Measurements from ENCODE around the gene AQP1.

The AQP1 gene

DNA sequence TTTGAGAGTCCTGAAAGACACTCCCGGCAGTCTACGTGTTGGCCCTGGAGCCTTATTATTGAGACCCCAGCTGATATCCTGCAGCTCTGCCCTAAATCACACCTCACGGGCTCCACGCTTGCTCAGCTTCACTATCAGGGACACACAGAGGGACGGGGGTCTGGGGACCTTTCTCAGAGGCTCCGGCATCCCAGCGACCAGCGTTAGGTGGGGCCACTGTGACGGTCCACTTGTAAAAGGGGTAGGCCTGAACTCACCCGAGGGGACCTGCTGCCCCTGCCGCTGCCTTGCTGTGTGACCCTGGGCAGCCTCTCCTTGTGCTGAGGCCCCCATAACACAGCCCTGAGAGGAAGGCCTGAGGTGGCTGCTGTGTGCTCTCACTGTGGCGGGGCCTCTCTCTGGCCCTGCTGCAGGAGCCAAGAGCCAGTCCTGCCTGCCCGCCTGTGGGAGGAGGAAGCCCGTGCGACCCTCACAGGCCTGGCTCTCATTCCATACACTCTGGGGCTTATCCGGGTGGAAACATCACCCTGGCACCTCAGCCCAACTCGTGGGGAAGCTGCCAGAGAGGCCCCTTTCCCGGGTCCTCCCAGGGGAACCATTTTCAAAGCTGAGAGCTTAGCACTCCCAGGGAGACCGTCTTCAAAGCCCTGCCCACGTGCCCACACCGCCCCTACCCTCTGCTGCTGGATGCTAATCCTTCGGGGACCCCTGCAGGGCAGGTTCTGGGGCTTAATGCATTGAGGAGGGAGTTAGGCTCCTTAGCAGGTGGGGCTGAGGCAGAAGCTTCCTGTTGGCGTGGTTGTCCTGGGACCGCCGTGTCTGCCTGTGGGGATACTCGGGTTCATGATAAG, 21.7 kb downstream of the AQP1 start:
- DNase-seq (ENCODE audit: low spot score) (peak; percentile 2), FAIRE-seq (no peak)

GRCh38 chr7:30934225-30934624, 22.6 kb downstream of the AQP1 start:
- FAIRE-seq (no peak), DNase-seq (ENCODE audit: low spot score) (no peak)

DNA sequence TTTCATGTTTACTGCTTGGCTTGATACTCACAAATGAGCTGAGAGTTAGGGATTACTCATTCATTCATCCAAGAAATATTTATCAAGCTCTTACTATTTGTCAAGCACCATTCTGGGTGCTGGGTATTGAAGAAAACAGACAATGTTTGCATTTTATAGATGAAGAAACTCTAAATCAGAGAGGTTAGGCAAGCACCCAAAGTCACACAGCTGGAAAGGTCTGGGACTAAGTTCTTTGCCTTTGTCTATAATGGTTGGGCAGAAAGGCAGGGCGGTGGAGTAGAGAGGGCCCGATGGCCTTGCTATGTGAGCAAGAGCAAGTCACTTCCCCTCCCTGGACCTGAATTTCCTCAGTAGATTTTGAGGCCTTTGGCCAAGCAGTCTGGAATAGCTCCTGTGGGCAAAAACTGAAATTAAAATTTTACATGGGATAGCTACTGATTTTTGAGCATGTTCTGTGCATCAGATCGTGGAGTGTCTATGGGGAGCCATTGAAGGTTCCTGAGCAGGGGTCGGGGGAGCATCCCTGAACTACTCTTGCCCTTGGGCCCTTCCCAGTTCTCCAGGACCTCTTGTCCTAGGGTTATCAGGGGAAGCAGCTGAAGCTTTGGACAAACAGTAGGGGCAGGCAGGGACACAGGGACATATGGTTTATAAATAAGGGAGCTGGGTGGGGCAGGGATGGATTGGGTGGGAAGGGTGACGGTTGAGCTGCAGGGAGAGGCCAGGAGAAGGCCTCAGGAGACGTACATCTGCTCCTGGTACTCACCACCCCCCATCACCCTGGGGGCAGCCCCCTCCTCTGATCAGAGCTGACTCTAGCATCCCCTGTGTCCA, 23.3 kb downstream of the AQP1 start:
- DNase-seq (ENCODE audit: low spot score) (no peak), FAIRE-seq (no peak)

GRCh38 chr7:30935569-30935877, 23.9 kb downstream of the AQP1 start:
- DNase-seq (ENCODE audit: low spot score): no peak
- FAIRE-seq: no peak

GRCh38 chr7:30936650-30937245, 25.1 kb downstream of the AQP1 start:
- peak; percentile 9 for FAIRE-seq
- no peak for DNase-seq (ENCODE audit: low spot score)

GRCh38 chr7:30937416-30937815, 25.8 kb downstream of the AQP1 start:
- peak; percentile 57 for DNase-seq (ENCODE audit: low spot score)
- FAIRE-seq: peak; percentile 35

- peak; percentile 89 for DNase-seq (ENCODE audit: low spot score)
These were observed 27.0 kb downstream of the AQP1 start for GRCh38 chr7:30938435-30939316.

GRCh38 chr7:30941582-30942323, 30.1 kb downstream of the AQP1 start:
- FAIRE-seq (no peak), DNase-seq (ENCODE audit: low spot score) (no peak)

More at GRCh38 chr7:30938435-30939316, 27.0 kb downstream of the AQP1 start:
- FAIRE-seq: peak; percentile 90

DNA sequence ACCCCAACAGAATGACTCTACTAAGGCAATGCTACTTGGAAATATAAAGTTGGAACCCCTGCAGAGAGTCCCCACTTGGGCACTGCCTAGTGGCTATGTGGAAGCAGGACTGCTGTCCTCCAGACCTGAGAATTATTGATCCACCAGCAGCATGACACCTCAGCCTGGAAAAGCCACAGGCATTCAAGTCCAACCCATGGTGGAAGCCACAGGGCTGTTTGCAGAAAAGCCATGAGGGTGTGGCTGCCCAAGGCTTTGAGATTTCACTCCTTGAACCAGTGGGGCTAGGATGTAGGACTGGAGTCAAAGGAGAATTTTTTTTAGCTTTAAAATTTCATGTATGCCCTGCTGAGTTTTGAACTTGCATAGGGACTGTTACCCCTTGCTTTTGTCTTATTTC, 38.5 kb downstream of the AQP1 start:
- FAIRE-seq (no peak), DNase-seq (ENCODE audit: low spot score) (no peak)

- DNase-seq (ENCODE audit: low spot score) (no peak), FAIRE-seq (no peak)
These were observed 43.3 kb downstream of the AQP1 start for GRCh38 chr7:30954914-30955313.

- no peak for DNase-seq (ENCODE audit: low spot score)
- FAIRE-seq: no peak
These were observed 45.1 kb downstream of the AQP1 start for GRCh38 chr7:30956704-30957103.

GRCh38 chr7:30963842-30964241, 52.2 kb downstream of the AQP1 start, which contains the start of gene GHRHR:
Gene GHRHR (plus strand): TSS chr7:30963953. CDS start chr7:30964069, 116 bp downstream.
- peak; percentile 75 for FAIRE-seq
- no peak for DNase-seq (ENCODE audit: low spot score)

GRCh38 chr7:30965372-30965771, 53.7 kb downstream of the AQP1 start:
- FAIRE-seq: no peak
- DNase-seq (ENCODE audit: low spot score): peak; percentile 49

- FAIRE-seq: no peak
- peak; percentile 2 for DNase-seq (ENCODE audit: low spot score)
These were observed 54.2 kb downstream of the AQP1 start for GRCh38 chr7:30965883-30966282.

- no peak for FAIRE-seq
- no peak for DNase-seq (ENCODE audit: low spot score)
These were observed 56.6 kb downstream of the AQP1 start for GRCh38 chr7:30968294-30968693.

DNA sequence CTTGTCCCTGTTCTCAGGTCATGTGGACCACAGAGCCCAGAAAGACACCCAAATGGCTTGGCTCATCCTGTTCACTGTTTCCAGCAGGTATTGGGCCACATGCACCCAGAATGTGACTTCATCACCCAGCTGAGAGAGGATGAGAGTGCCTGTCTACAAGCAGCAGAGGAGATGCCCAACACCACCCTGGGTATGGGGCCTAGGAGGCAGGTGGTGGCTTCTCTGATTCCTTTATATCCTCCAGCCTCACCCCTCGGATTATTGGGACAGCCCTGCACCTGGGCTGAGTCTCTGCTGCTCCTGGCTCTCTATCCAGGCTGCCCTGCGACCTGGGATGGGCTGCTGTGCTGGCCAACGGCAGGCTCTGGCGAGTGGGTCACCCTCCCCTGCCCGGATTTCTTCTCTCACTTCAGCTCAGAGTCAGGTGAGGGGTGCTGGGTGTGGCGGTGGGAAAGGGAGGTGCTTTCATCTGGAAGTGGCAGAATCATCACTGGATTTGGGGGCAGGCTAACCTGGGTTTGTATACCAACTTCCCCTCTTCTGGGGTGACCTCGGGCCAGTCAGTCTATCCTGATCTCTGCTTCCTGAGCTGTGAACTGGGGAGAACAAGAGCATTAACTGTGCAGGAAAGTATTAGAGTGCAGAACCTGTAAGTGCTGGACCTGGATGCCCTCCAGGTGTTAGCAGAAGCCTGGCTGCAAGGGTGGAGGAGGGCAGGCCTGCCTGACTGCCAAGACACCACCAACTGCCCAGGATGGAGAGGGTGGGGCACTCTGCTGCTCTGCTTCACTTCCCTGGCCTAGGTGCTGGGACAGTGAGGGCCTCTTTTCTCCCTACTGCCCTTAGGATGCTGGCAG, 57.3 kb downstream of the AQP1 start:
- FAIRE-seq: peak; percentile 9
- peak; percentile 4 for DNase-seq (ENCODE audit: low spot score)

DNA sequence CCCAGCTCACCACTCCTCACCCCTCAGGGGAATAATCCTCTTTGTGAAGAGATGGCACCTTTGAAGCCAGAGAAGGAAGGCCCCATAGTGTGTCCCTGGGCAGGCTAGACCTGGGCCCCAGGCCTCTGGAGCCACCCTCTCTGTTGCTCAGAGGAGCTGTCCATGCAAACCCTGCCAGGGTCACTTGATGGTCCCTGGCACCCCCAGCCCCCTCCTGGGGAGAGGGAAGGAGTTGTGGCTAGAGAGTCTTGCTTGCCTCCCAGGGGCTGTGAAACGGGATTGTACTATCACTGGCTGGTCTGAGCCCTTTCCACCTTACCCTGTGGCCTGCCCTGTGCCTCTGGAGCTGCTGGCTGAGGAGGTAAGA, 57.9 kb downstream of the AQP1 start:
- FAIRE-seq: no peak
- DNase-seq (ENCODE audit: low spot score): no peak

- FAIRE-seq: no peak
- DNase-seq (ENCODE audit: low spot score): no peak
These were observed 58.4 kb downstream of the AQP1 start for GRCh38 chr7:30970074-30970473.

DNA sequence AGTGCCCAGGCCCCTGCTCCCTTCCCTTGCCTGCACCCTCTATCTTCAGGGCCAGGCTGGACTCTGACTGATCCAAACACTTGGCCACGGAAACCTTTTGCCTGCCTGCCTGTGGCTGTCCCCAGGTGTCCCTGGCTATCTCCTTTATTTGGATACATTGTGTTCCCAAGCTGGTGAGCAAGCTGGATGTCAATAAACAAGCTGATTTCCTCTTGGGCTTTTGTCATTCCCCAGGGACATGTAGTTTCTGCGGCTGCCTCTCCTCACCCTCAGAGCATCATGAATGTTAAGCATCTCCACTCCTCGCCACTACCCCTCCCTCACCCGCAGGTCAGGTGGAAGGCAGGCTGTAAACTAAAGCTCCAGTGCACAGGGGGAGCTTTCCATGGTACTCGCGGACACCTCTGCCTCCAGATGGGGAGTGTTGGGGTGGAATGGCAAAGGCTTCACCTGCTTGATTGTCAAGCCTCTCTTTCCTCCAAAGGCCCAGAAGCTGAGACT, 59.0 kb downstream of the AQP1 start:
- DNase-seq (ENCODE audit: low spot score) (peak; percentile 21), FAIRE-seq (peak; percentile 58)
